ENCODE results near the gene ZDHHC13.
A peak's percentile ranks its signal among the peaks of the same experiment; 100 is the strongest.

Gene ZDHHC13

DNA sequence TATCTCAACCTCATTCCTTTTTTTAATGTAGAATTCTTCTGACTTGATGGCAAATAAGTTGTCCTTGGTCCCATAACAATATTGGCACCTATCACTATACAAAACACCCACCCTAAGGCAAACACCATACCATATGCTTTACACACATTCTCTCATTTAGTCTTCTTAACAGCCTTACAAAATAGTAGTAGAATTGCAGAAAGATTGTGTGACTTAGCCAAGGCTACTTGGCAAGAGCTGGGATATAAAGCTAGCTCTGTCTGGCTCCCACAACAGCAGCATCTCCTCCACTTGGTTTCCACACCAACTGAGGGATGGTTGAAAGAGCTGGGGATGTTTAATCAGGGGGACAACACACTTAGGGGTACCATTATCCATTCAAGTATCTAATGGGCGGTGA is 9.8 kb upstream of the ZDHHC13 start:
- no peak for DNase-seq (ENCODE audit: low read depth)
- TF ChIP-seq, protein P1, sequence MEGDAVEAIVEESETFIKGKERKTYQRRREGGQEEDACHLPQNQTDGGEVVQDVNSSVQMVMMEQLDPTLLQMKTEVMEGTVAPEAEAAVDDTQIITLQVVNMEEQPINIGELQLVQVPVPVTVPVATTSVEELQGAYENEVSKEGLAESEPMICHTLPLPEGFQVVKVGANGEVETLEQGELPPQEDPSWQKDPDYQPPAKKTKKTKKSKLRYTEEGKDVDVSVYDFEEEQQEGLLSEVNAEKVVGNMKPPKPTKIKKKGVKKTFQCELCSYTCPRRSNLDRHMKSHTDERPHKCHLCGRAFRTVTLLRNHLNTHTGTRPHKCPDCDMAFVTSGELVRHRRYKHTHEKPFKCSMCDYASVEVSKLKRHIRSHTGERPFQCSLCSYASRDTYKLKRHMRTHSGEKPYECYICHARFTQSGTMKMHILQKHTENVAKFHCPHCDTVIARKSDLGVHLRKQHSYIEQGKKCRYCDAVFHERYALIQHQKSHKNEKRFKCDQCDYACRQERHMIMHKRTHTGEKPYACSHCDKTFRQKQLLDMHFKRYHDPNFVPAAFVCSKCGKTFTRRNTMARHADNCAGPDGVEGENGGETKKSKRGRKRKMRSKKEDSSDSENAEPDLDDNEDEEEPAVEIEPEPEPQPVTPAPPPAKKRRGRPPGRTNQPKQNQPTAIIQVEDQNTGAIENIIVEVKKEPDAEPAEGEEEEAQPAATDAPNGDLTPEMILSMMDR (IDR thresholded peaks at IDR 0.05; ENCODE audit: low read depth, low read length, missing control alignments) = no peak
- H3K4me3 ChIP-seq (ENCODE audit: low read depth, low read length) = no peak overlapping the region
- in situ Hi-C loops (cut with HindIII; ENCODE audit: low sequenced_read_pairs) = no loop called here

DNA sequence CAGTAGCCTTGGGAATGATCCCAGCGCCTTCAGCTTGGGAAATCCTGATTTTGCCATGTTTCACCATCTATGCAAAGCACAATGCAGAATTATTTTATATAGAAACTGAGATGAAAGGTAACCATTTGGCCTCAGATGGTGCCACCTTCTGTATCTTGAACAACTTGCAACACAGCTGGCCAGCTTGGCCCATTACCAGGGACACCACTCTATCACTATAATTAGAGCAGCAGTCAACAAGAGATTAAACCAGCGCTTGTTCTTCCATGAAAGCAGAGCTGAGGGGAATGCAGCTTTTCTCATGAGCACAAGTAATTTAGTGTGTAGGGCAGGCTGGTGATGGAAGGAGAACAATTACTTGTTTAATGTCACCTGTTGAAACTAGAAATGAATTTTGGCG is 6.7 kb upstream of the ZDHHC13 start:
- TF ChIP-seq, protein P1 (IDR thresholded peaks at IDR 0.05; ENCODE audit: low read depth, low read length, missing control alignments) = no peak
- in situ Hi-C loops (cut with HindIII; ENCODE audit: low sequenced_read_pairs) = no loop called here
- H3K4me3 ChIP-seq (ENCODE audit: low read depth, low read length) = no peak overlapping the region
- DNase-seq (ENCODE audit: low read depth) = no peak

DNA sequence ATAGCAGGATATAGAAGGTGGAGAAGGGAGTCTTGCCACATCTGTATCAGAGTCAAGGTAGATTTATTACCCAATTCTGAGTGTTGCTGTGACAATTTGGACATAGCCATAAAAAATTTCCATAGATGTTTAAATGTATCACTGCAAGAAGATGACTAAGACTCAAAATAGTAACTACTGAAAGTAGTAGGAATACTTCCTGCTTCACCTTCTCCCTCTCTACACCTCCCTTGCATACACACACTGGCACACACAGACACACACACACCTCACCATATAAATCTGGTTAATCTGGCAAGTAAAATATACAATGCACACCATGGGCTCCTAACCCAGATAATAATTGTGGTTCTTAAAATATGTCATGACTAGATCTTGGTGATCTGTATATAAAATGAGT is 5.2 kb upstream of the ZDHHC13 start:
- no peak for DNase-seq (ENCODE audit: low read depth)
- TF ChIP-seq, protein P1 (IDR thresholded peaks at IDR 0.05; ENCODE audit: low read depth, low read length, missing control alignments) = no peak
- no peak overlapping the region for H3K4me3 ChIP-seq (ENCODE audit: low read depth, low read length)
- in situ Hi-C loops (cut with HindIII; ENCODE audit: low sequenced_read_pairs) = no loop called here

DNA sequence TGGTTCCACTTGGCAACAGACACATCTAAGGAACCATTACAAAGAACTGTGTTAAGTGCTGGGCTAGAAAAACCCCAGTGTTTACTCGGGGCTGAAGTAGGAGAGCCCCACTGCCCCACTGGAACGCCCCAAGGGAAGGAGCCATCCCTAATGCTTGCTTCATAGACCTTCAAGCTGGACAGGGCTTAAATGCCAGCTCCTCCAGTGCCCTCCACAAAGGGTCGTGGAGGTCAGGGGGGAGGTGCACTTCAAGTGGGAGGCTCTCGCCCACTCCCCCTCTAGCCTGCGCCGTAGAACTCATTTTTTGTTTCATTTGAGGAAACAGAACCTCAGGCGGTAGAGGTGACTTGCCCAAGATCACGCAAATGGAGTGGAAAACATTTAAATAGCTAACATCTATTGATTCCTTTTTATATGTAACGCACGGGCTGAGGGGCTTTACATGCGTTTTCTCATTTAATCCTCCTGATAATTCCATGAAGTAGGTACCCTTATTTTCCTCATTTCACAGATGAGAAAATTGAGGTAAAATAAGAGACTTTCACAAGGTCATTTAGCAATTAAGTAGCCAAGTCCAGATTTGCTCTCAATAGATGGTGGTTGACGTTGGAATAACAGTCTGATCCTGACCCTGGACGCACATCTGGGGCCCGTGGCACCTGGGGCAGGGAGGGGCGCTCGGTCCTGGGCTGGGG is 545 bp upstream of the ZDHHC13 start:
- DNase-seq (ENCODE audit: low read depth) = no peak
- TF ChIP-seq, protein P1 (IDR thresholded peaks at IDR 0.05; ENCODE audit: low read depth, low read length, missing control alignments) = no peak
- in situ Hi-C loops (cut with HindIII; ENCODE audit: low sequenced_read_pairs) = no loop called here
- peak overlapping the region; percentile 85 for H3K4me3 ChIP-seq (ENCODE audit: low read depth, low read length)

DNA sequence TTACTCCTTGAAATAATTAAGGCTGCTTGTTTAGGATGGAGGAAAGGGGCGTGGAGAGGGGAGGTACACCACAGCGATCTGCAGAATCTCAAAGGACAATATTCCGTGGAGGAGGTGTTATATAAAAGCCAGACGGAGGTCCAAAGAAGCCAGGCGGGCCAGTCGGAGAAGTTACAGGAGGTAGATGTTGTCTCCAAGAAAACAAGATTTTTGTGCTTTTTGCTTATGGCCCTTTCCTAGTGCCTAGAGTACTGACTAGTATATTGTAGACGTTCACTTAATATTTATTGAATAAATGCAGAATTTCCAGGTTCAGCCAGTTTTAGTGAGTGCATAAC is 761 bp downstream of the ZDHHC13 start:
- TF ChIP-seq, protein P1 (IDR thresholded peaks at IDR 0.05; ENCODE audit: low read depth, low read length, missing control alignments) = no peak
- in situ Hi-C loops (cut with HindIII; ENCODE audit: low sequenced_read_pairs) = no loop called here
- peak overlapping the region; percentile 85 for H3K4me3 ChIP-seq (ENCODE audit: low read depth, low read length)
- no peak for DNase-seq (ENCODE audit: low read depth)

DNA sequence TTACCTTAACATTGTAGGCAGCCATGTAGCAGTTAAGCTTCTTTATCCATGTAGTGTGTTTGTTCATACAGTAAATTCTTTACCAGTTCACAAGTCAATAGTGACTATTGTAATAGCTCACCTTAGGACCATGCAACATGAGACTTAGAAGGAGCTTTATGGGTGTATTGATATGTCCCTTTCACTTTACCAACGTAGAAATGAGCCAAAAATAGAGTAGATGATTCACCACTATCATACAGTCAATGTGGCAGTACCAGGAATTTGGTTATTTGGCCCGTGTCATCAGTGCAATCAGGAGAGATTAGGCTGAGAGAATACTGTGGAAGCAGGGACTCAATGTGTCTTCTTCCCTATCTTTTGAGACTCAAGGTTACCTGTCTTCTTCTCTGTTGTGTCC is 4.7 kb downstream of the ZDHHC13 start:
- DNase-seq (ENCODE audit: low read depth) = no peak
- no peak overlapping the region for H3K4me3 ChIP-seq (ENCODE audit: low read depth, low read length)
- in situ Hi-C loops (cut with HindIII; ENCODE audit: low sequenced_read_pairs) = no loop called here
- TF ChIP-seq, protein P1 (IDR thresholded peaks at IDR 0.05; ENCODE audit: low read depth, low read length, missing control alignments) = no peak
